Memory B cell (primary cell): ENCODE results near the gene ZBTB16.

Source experiments
- ATAC-seq: fragments of 150-1000 bp; cut with Tn5 transposase; 2 replicates; pipeline ENCODE4 v1.10.0; 2021; ENCODE audit warnings: low read depth, mild to moderate bottlenecking, moderate library complexity
- DNase-seq, 2 donors: peaks; one replicate each; pipeline ENCODE4 v3.0.0; 2022; ENCODE audit warnings: low spot score in 2 of 2
- H3K27ac Mint-ChIP-seq: one replicate; pipeline ENCODE4 v1.8.0; 2022; ENCODE audit warnings: mild to moderate bottlenecking, moderate library complexity, mixed read lengths
- H3K27me3 Mint-ChIP-seq: one replicate; pipeline ENCODE4 v1.8.0; 2022; ENCODE audit warnings: mixed read lengths
- H3K36me3 Mint-ChIP-seq: one replicate; pipeline ENCODE4 v1.8.0; 2022; ENCODE audit warnings: mild to moderate bottlenecking, mixed read lengths
- H3K4me1 Mint-ChIP-seq: one replicate; pipeline ENCODE4 v1.8.0; 2022; ENCODE audit warnings: mixed read lengths
- H3K4me3 Mint-ChIP-seq: one replicate; pipeline ENCODE4 v1.8.0; 2022; ENCODE audit warnings: mild to moderate bottlenecking, moderate library complexity, mixed read lengths
- H3K9me3 Mint-ChIP-seq: one replicate; pipeline ENCODE4 v1.8.0; 2022; ENCODE audit warnings: mixed read lengths

Gene ZBTB16

DNA sequence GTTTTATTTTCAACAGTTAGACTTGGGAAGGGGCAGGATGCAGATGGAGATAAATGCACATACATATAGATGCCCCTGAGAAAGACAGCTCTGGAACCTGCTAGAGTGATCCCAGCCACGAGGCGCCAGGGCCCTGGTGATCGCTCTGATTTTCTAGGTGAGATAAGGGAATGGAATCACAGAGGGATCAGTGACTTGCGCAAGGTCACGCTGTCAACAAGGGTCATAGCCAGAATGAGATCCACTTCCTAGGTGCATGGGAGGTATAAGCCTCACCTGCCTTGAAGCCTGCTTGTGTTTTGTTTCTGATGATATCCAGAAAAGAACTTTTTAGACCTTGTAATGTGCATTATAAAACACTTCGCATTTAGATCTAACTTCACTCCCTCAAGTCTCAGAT lies 47.5 kb downstream of the ZBTB16 start:
- no peak overlapping the region for H3K27ac Mint-ChIP-seq

DNA sequence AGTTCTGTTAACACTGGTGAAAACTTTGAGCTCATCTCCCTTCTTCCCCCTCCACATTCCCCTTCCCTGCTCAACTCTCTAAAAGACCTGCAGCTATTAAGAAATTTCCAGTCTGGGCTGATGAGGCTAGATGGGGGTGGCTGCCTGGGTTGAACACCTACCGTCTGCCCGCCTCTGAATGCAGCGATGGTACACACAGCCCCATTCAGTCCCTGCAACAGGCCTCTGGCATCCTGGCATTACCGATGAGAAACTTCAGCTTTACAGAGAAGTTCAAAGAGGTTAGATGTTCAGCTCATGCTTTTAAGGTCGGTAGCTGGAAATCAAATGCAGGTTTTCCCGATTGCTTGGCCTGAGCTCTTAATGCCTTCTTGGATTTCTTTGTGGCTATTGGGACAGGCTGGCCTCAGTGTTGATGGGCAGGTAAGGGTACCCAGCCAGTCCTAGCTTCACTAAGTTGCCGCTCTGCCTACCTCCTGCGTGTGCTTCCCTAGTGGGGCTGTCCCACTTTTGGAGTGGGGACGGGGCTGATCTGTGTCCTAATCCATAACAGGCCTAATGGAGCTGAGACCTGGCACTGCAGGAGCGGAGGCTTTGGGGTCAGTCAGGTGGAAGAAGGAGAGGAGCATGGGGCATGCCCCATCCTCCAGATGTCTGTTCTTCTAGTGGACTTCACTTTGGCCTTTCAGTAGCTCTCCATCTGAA lies 49.1 kb downstream of the ZBTB16 start:
- Mint-ChIP-seq H3K27me3 (peaks cover 8% of the 10 kb centered on the region), H3K4me1 (peaks cover 6% of the 10 kb centered on the region), H3K4me3 (no peak overlapping the region), H3K9me3 (no peaks in the 10 kb centered on the region), H3K36me3 (no peaks in the 10 kb centered on the region), H3K27ac (no peak overlapping the region)
- DNase-seq = no peak
- ATAC-seq = no peak

More for the DNA sequence above, 47.5 kb downstream of the ZBTB16 start:
- peaks cover 6% of the 10 kb centered on the region for H3K27me3 Mint-ChIP-seq
- H3K9me3 Mint-ChIP-seq = no peaks in the 10 kb centered on the region
- no peaks in the 10 kb centered on the region for H3K36me3 Mint-ChIP-seq
- no peak for DNase-seq
- H3K4me1 Mint-ChIP-seq = peaks cover 9% of the 10 kb centered on the region
- no peak overlapping the region for H3K4me3 Mint-ChIP-seq
- ATAC-seq = no peak

DNA sequence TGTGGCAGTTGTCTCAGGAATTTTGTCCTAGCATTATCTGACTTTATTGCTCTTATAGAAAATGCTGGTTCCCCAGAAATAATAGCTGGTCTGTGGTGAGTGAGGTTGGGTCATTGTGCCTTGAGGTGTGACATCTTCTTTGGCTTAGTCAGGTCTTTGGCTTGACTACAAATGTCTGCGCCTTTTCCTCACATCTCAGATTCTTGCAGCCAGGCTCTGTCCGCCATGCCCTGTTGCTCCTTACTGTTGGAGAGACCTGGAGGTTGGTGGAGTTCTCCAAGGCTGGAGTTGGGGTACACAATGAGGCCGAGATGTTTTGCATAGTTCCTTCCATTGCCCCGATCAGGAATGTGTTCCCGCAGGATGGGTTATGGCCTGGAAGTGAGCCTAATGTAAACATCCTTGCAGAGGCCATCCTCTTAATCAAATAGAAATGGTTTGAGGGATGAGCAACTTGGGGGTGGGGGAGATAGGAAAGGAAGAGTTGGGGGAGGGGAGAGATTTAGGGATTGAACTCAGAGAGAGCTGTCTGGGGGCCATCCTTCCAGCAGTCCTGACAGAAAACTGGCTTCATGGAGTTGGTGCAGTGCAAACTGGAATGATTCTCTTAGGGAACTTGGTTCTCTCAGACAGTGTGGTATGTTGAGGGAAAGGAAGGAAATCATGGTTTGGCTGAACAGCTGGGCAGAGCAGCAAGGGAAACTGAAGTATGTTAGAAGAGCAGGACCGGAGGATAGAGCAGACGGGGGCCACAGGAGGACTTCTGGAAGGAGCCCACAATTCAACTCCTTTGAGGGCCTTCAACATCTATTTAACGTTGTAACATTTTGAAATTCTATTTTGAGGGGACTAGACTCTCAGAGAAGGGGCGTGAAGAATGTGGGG lies 49.9 kb downstream of the ZBTB16 start:
- DNase-seq (no peak), ATAC-seq (no peak)
- H3K9me3 Mint-ChIP-seq = no peaks in the 10 kb centered on the region
- H3K36me3 Mint-ChIP-seq = no peaks in the 10 kb centered on the region
- no peak overlapping the region for H3K4me3 Mint-ChIP-seq
- H3K4me1 Mint-ChIP-seq = peaks cover 6% of the 10 kb centered on the region
- peaks cover 12% of the 10 kb centered on the region for H3K27me3 Mint-ChIP-seq
- no peak overlapping the region for H3K27ac Mint-ChIP-seq

DNA sequence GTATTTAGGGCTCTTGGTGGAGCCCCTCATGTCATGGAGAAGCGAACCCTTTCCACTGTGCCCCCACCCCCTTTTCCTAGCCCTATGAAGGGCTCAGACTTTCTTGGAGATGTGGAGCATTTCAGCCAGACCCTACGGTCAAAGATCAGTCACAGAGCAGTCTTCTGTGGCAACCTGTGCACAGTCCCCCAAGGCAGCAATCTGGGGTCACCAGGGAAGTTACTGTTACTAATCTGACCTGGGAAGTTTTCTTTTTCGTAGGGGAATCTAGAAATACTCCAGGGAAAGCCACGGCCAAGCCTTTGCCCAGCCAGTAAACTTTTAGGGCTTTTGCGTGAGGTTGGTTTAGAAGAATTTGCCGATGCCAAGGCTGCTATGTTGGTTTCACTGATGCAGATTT lies 50.6 kb downstream of the ZBTB16 start:
- no peak overlapping the region for H3K4me3 Mint-ChIP-seq
- H3K27ac Mint-ChIP-seq = no peak overlapping the region
- no peaks in the 10 kb centered on the region for H3K36me3 Mint-ChIP-seq
- no peak for ATAC-seq
- peaks cover 6% of the 10 kb centered on the region for H3K4me1 Mint-ChIP-seq
- no peak for DNase-seq
- H3K9me3 Mint-ChIP-seq = no peaks in the 10 kb centered on the region
- H3K27me3 Mint-ChIP-seq = peaks cover 14% of the 10 kb centered on the region

DNA sequence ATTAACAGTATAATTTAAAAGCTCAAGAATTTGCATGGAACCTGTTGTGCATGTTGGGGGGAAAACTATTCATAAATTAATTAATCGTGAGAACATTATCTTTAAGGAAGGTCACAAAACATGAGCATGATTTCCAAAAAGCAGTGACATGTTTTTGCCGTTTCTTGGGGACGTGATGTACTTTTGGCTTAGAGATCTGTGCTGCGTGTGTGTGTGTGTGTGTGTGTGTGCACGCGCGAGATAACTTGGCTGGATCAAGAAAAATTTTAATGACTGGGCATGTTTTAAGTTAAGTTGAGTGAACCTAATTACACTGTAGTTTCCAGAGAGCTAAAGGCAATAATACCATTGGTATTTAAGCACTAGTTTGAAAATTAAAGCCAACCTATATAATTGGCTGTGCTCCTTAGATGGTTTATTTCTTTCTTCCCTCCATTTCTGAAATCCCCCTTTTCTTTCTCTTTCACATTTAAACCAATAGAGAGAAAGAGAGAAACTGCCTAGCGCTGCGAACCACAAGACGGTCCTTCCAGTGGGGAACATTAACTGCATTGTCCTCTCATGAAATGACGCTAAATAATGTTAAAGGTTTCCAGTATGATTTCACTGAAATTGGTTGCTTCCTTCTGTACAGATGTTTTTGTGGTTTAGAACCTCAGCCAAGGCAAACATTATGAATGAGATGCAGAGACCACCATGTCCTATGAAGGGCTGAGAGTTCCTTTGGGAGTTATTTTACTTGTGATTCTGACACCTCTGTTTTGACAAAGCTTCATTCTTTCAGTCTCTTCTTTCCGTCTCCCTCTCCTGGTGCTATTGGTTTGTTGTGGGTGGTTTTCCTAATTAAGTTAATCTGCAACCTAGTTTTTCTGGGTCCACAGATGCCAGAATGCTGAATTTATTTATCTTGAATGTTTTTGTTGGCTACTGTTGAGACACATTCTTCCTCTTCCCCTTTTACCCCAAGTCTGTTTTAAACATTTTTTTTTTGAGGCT lies 51.7 kb downstream of the ZBTB16 start:
- H3K36me3 Mint-ChIP-seq = no peaks in the 10 kb centered on the region
- no peak overlapping the region for H3K4me3 Mint-ChIP-seq
- H3K4me1 Mint-ChIP-seq = peaks cover 6% of the 10 kb centered on the region
- ATAC-seq (no peak), DNase-seq (no peak)
- peaks cover 14% of the 10 kb centered on the region for H3K27me3 Mint-ChIP-seq
- H3K9me3 Mint-ChIP-seq = no peaks in the 10 kb centered on the region
- no peak overlapping the region for H3K27ac Mint-ChIP-seq

DNA sequence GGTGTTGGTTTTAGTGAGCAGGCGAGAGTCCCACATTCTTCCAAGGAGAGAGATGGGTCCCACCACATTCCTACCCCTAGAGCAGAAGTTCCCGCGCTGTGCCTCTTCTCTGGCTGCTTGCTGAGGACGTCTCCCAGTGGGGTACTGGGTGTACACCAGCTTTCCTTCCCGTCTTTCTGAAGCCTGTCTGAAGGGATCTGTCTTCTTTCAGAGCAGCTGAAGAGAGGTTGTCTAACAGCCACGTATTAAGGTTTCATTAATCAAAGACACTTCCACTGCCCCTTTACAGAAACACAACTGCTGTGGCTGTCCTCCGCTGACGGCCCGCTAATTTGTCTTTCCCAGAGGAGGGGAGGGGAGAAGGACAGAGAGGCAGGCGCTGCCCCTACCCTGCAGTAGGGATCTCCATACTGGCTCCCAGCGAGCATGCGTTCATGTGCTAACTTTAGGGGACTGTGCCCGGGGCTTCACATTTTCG lies 56.0 kb downstream of the ZBTB16 start:
- no peak for ATAC-seq

DNA sequence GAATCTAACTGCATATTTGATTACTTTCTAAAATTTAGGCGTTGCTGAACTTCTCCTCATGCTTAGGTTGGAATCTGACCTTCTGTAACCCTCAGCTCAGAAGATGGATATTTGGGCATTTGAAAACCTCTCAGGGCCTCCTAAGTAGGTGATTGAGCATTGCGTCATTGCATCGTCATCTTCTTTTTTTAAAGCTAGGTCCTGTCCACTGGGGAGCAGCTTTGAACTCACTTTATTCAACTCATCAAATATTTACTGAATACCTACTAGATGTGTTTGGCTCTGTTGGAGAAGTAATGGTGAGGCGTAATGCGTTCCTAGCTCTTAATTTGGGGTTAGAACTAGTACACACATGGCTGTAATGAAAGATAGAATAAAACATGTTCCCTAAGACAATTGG lies 56.8 kb downstream of the ZBTB16 start:
- ATAC-seq (no peak), DNase-seq (no peak)
- H3K4me3 Mint-ChIP-seq = no peak overlapping the region
- no peak overlapping the region for H3K27ac Mint-ChIP-seq
- H3K4me1 Mint-ChIP-seq = peaks cover 4% of the 10 kb centered on the region
- H3K9me3 Mint-ChIP-seq = no peaks in the 10 kb centered on the region
- H3K27me3 Mint-ChIP-seq = peaks cover 24% of the 10 kb centered on the region
- peaks cover 2% of the 10 kb centered on the region for H3K36me3 Mint-ChIP-seq

More for the DNA sequence above, 56.0 kb downstream of the ZBTB16 start:
- Mint-ChIP-seq H3K4me1 (peaks cover 4% of the 10 kb centered on the region), H3K27ac (no peak overlapping the region), H3K27me3 (peaks cover 21% of the 10 kb centered on the region), H3K9me3 (no peaks in the 10 kb centered on the region), H3K36me3 (peaks cover 2% of the 10 kb centered on the region), H3K4me3 (no peak overlapping the region)
- no peak for DNase-seq

DNA sequence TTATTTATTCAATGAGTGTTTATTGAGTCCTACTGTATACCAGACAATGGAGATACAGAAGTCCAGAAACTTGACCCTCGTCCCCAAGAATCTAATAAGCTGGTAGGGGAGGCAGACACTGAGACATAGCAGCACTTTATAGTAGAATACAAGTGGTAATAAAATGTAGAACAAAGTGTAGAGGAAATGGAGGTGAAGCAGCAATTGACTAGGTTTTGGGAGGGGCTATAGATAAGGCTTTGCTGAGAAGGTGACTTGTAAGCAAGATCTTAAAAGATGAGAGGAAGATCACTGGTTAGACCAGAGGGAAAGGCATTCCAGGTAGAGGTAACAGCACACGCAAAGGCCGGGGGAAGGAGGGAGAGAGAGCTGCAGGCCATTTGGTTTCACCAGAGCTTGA lies 57.3 kb downstream of the ZBTB16 start:
- DNase-seq (no peak), ATAC-seq (no peak)
- H3K4me1 Mint-ChIP-seq = no peaks in the 10 kb centered on the region
- peaks cover 2% of the 10 kb centered on the region for H3K36me3 Mint-ChIP-seq
- peaks cover 24% of the 10 kb centered on the region for H3K27me3 Mint-ChIP-seq
- no peak overlapping the region for H3K4me3 Mint-ChIP-seq
- no peak overlapping the region for H3K27ac Mint-ChIP-seq
- no peaks in the 10 kb centered on the region for H3K9me3 Mint-ChIP-seq

DNA sequence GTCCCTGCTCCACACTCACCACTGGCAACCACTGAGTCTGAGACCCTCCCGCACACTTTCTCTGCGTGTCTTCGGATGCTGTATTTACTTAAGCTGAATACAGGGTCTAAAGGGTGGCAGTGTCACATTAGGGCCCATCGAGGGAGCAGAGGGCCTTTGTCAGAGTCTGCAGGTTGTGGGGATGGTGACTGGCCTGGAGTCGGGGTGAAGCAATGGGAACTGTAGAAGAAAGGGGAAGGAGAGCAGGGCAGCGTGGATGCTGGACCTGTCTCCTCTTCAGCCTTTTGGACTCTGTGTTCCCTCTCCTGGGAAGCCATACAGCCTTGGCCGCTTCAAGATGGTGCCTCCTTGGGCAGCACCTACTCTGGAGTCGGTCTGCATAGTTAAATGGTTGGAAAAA lies 61.1 kb downstream of the ZBTB16 start:
- Mint-ChIP-seq H3K4me1 (no peaks in the 10 kb centered on the region), H3K4me3 (no peak overlapping the region)

DNA sequence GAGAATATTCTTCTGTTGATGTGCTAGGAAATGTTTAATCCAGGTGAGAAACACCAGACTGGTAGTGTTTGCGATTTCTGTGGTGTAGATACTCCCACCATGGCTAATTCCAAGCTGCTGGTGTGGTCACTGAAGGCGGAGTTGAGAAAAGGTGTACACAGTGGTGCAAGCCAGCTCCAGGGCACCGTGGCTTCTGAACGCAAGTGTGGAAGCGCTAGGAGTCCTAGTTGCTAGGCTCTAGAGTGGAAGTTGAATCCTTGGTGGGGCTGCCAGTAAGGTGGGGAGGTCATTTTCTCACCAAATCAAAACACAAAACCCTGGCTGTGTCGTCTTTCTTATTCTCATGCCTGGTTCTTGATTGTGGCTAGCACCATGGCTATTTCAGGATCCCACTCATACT lies 61.6 kb downstream of the ZBTB16 start:
- ATAC-seq (no peak), DNase-seq (no peak)
- no peak overlapping the region for H3K27ac Mint-ChIP-seq
- no peaks in the 10 kb centered on the region for H3K9me3 Mint-ChIP-seq
- no peaks in the 10 kb centered on the region for H3K4me1 Mint-ChIP-seq
- H3K4me3 Mint-ChIP-seq = no peak overlapping the region
- peaks cover 2% of the 10 kb centered on the region for H3K36me3 Mint-ChIP-seq
- H3K27me3 Mint-ChIP-seq = peaks cover 14% of the 10 kb centered on the region

More for the DNA sequence above, 61.1 kb downstream of the ZBTB16 start:
- Mint-ChIP-seq H3K9me3 (no peaks in the 10 kb centered on the region), H3K27me3 (peaks cover 14% of the 10 kb centered on the region), H3K36me3 (peaks cover 2% of the 10 kb centered on the region), H3K27ac (no peak overlapping the region)
- ATAC-seq (no peak), DNase-seq (no peak)

DNA sequence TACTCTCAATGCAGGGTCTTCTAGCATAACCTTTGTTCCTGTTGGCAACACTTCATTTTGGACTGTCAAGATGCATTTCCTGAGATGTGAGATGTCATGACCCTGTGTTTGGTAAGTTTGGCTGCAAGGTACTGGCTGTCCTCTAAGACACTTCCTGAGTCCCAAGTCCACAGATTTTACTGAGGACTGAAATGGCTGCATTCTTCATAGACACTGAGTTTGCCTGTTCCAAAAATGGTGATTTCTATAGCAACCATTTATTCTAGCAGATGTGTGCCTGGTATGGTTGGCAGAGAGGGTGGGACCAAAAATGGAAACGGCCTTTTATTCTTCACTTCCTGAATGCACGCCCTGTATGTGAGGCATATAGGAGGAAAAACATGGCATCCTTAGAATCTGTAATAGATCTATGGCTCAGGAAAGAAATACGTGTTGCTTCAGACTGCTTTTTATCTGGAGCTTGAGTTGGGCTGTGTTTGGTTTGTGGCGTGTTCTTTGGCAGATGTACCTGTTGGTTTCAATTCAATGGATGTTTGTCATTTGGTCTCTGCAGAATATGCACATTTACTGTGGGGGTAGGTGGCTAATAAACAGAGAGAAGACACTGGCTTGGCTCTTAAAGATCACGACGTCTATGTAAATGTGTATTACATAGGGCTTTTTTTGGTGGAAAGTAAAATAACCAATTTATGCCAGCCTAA lies 62.4 kb downstream of the ZBTB16 start:
- Mint-ChIP-seq H3K9me3 (no peaks in the 10 kb centered on the region), H3K27me3 (peaks cover 9% of the 10 kb centered on the region), H3K4me3 (no peak overlapping the region), H3K36me3 (no peaks in the 10 kb centered on the region), H3K4me1 (no peaks in the 10 kb centered on the region), H3K27ac (no peak overlapping the region)
- ATAC-seq (no peak), DNase-seq (no peak)

DNA sequence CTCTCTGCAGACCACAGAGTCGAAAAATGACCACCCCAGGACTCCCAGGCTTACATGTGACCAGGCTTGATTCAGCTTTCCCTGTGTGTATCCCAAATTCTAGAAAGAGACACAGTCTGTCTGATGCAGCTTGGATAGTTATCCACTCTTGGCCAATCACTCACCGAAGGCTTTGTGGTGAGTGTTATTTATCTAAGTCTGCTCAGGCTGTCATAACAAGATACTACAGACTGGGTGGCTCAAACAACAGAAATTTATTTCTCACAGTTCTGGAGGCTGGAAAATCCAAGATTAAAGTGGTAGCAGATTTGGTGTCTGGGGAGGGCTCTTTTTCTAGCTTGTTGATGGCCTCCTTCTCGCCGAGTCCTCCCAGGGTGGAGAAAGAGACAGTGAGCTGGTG lies 63.2 kb downstream of the ZBTB16 start:
- Mint-ChIP-seq H3K27ac (no peak overlapping the region), H3K36me3 (no peaks in the 10 kb centered on the region), H3K4me1 (no peaks in the 10 kb centered on the region), H3K9me3 (no peaks in the 10 kb centered on the region), H3K4me3 (no peak overlapping the region), H3K27me3 (peaks cover 10% of the 10 kb centered on the region)
- DNase-seq (no peak), ATAC-seq (no peak)

DNA sequence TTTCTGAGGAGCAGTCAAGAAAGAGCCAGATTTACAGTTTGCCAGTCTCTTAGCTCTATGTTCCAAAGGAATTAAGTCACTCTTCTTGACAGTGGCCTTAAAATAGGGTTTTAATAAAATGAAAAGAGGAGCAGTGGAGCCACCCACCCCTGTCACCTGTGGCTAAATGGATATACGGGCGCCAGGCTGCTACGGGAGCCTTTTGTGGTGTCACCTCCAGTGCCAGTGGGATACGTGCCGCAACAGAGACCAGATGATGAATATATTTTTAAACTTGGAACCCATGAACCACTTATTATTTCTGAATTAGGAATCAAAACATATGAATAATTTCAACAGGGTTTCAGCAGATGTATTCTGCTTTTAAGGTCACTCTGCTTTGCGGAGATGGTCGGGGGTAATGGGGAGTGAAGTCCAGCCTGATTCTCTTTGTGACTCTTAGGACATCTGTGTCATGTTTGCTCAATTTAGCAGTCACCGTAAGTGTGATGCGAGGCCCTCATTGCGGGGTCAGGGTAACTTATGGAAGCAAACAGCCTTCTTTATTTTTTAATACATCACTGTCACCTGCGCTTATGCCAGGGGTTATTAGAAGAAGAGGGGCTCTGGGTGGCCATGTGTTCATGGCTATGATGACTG lies 64.3 kb downstream of the ZBTB16 start:
- Mint-ChIP-seq H3K9me3 (no peaks in the 10 kb centered on the region), H3K36me3 (no peaks in the 10 kb centered on the region), H3K4me1 (no peaks in the 10 kb centered on the region), H3K27ac (no peak overlapping the region), H3K27me3 (peaks cover 10% of the 10 kb centered on the region), H3K4me3 (no peak overlapping the region)
- DNase-seq (no peak), ATAC-seq (no peak)
